HG03442 (cell line): Measurements from ENCODE around the gene FAM81B.

Experiments
- ATAC-seq: cut with Tn5 transposase; IDR thresholded peaks from one replicate; pipeline ENCODE4 v1.9.1; 2021; ENCODE audit warnings: mild to moderate bottlenecking, moderate library complexity; ENCODE audit not compliant: unreplicated experiment

The FAM81B gene

GRCh38 chr5:95454536-95454935 lies 63.4 kb downstream of the FAM81B start:
- ATAC-seq = no peak

GRCh38 chr5:95460665-95461064 lies 69.5 kb downstream of the FAM81B start:
- ATAC-seq = no peak

GRCh38 chr5:95471487-95471886 lies 80.3 kb downstream of the FAM81B start:
- no peak for ATAC-seq

- no peak for ATAC-seq
Measured at GRCh38 chr5:95471942-95472341, 80.8 kb downstream of the FAM81B start.

- no peak for ATAC-seq
Measured at GRCh38 chr5:95484421-95484820, 93.3 kb downstream of the FAM81B start.

GRCh38 chr5:95486191-95486590 lies 95.0 kb downstream of the FAM81B start:
- no peak for ATAC-seq

GRCh38 chr5:95487880-95488279 lies 96.7 kb downstream of the FAM81B start:
- no peak for ATAC-seq
